WTC11 (cell line): ENCODE results near the gene ZNF581. TPM values are rescaled to one million over a fixed set of nuclear protein-coding genes. Genes with fewer than 3 reads are reported as not detected.

ENCODE experiments used
- ATAC-seq: fragments of 200-7000 bp; cut with Tn5 transposase; 2 replicates; pipeline ENCODE4 v1.10.0; 2021; ENCODE audit warnings: mild to moderate bottlenecking, moderate library complexity
- CTCF ChIA-PET: fragments of 300-600 bp; sonication (Branson Sonifier 250); formaldehyde crosslinking; loops from one replicate; lab custom pipeline; 2021; ENCODE audit warnings: antibody characterized with exemption; lab: Charles Lee
- POLR2A ChIA-PET: fragments of 350-600 bp; sonication (Branson Sonifier 250); formaldehyde crosslinking; loops from one replicate; lab custom pipeline; 2021; ENCODE audit warnings: antibody characterized with exemption; lab: Charles Lee
- DNase-seq: peaks from one replicate; pipeline ENCODE4 v3.0.0; 2021; ENCODE audit warnings: low spot score
- H3K27ac Mint-ChIP-seq: 2 replicates; pipeline ENCODE4 v1.8.0; 2021; ENCODE audit warnings: mixed read lengths
- H3K27me3 Mint-ChIP-seq: 2 replicates; pipeline ENCODE4 v1.8.0; 2021; ENCODE audit warnings: low read depth, mild to moderate bottlenecking, moderate library complexity, mixed read lengths
- H3K36me3 Mint-ChIP-seq: 2 replicates; pipeline ENCODE4 v1.8.0; 2021; ENCODE audit warnings: mixed read lengths
- H3K4me1 Mint-ChIP-seq: 2 replicates; pipeline ENCODE4 v1.8.0; 2022; ENCODE audit warnings: mixed read lengths
- H3K4me3 Mint-ChIP-seq: 2 replicates; pipeline ENCODE4 v1.8.0; 2021; ENCODE audit warnings: mild to moderate bottlenecking, moderate library complexity, mixed read lengths
- H3K9me3 Mint-ChIP-seq: 2 replicates; pipeline ENCODE4 v1.8.0; 2021; ENCODE audit warnings: mixed read lengths
- AFF4 ChIP-seq: sonication (generic); formaldehyde crosslinking; IDR thresholded peaks from 2 replicates; pipeline ENCODE4 v1.8.1; 2023; ENCODE audit warnings: mild to moderate bottlenecking, missing genetic modification reagents, borderline replicate concordance
- AR ChIP-seq: fragments of 250-450 bp; sonication (Bioruptor Pico); IDR thresholded peaks from 2 replicates; pipeline ENCODE4 v1.9.0; 2021; ENCODE audit warnings: mild to moderate bottlenecking
- ATF2 ChIP-seq: sonication (generic); formaldehyde crosslinking; IDR thresholded peaks from 2 replicates; pipeline ENCODE4 v1.8.1; 2022; ENCODE audit warnings: low read depth, missing genetic modification reagents, borderline replicate concordance
- CDX4 ChIP-seq: fragments of 250-450 bp; sonication (Bioruptor Pico); IDR thresholded peaks from 2 replicates; pipeline ENCODE4 v1.9.0; 2021; ENCODE audit warnings: moderate library complexity, mild to moderate bottlenecking, inconsistent platforms, borderline replicate concordance
- E2F4 ChIP-seq: sonication (generic); formaldehyde crosslinking; IDR thresholded peaks from 2 replicates; pipeline ENCODE4 v1.8.1; 2022; ENCODE audit warnings: low read depth, mild to moderate bottlenecking, moderate library complexity, missing genetic modification reagents, borderline replicate concordance
- EMX1 ChIP-seq: fragments of 250-450 bp; sonication (Bioruptor Pico); IDR thresholded peaks from 2 replicates; pipeline ENCODE4 v1.8.0; 2021; ENCODE audit warnings: mild to moderate bottlenecking
- ETV6 ChIP-seq: sonication (generic); formaldehyde crosslinking; IDR thresholded peaks from 2 replicates; pipeline ENCODE4 v1.8.1; 2022; ENCODE audit warnings: mild to moderate bottlenecking, missing genetic modification reagents
- FOXJ3 ChIP-seq: sonication (generic); formaldehyde crosslinking; IDR thresholded peaks from 2 replicates; pipeline ENCODE4 v1.9.0; 2021; ENCODE audit warnings: missing genetic modification reagents, mild to moderate bottlenecking, borderline replicate concordance
- FOXP4 ChIP-seq: sonication (generic); formaldehyde crosslinking; IDR thresholded peaks from 2 replicates; pipeline ENCODE4 v1.8.0; 2022; ENCODE audit warnings: mild to moderate bottlenecking, missing genetic modification reagents
- GRHL2 ChIP-seq: fragments of 250-450 bp; sonication (Bioruptor Pico); IDR thresholded peaks from 2 replicates; pipeline ENCODE4 v1.8.0; 2022; ENCODE audit warnings: mild to moderate bottlenecking, moderate library complexity; ENCODE audit not compliant: insufficient replicate concordance, severe bottlenecking
- GTF2I ChIP-seq: fragments of 250-450 bp; sonication (Bioruptor Pico); conservative IDR thresholded peaks from 2 replicates; pipeline ENCODE4 v1.4.0; 2021; ENCODE audit warnings: mild to moderate bottlenecking
- JAZF1 ChIP-seq: fragments of 250-450 bp; sonication (Bioruptor Pico); IDR thresholded peaks from 2 replicates; pipeline ENCODE4 v1.9.0; 2021; ENCODE audit warnings: moderate library complexity, mild to moderate bottlenecking, inconsistent platforms
- JUN ChIP-seq: sonication (generic); formaldehyde crosslinking; IDR thresholded peaks from 2 replicates; pipeline ENCODE4 v1.8.0; 2023; ENCODE audit warnings: mild to moderate bottlenecking, missing genetic modification reagents
- MAX ChIP-seq: sonication (generic); formaldehyde crosslinking; IDR thresholded peaks from 2 replicates; pipeline ENCODE4 v1.8.0; 2022; ENCODE audit warnings: mild to moderate bottlenecking, missing genetic modification reagents
- NR1H2 ChIP-seq: sonication (generic); formaldehyde crosslinking; IDR thresholded peaks from 2 replicates; pipeline ENCODE4 v1.9.0; 2021; ENCODE audit warnings: mild to moderate bottlenecking, moderate library complexity, missing genetic modification reagents
- NR3C1 ChIP-seq: sonication (generic); formaldehyde crosslinking; conservative IDR thresholded peaks from 2 replicates; pipeline ENCODE4 v1.8.1; 2023; ENCODE audit warnings: low read depth, mild to moderate bottlenecking, missing genetic modification reagents
- RELA ChIP-seq: sonication (generic); formaldehyde crosslinking; IDR thresholded peaks from 2 replicates; pipeline ENCODE4 v1.8.1; 2022; ENCODE audit warnings: missing genetic modification reagents, mild to moderate bottlenecking, borderline replicate concordance
- RORB ChIP-seq: fragments of 250-450 bp; sonication (Bioruptor Pico); IDR thresholded peaks from 2 replicates; pipeline ENCODE4 v1.9.0; 2021; ENCODE audit warnings: mild to moderate bottlenecking
- SMAD3 ChIP-seq: sonication (generic); formaldehyde crosslinking; IDR thresholded peaks from 2 replicates; pipeline ENCODE4 v1.8.0; 2022; ENCODE audit warnings: missing genetic modification reagents, mild to moderate bottlenecking, borderline replicate concordance
- SMAD4 ChIP-seq: sonication (generic); formaldehyde crosslinking; IDR thresholded peaks from 2 replicates; pipeline ENCODE4 v1.8.0; 2022; ENCODE audit warnings: mild to moderate bottlenecking, missing genetic modification reagents
- SP1 ChIP-seq: sonication (generic); formaldehyde crosslinking; conservative IDR thresholded peaks from 2 replicates; pipeline ENCODE4 v1.8.1; 2022; ENCODE audit warnings: missing genetic modification reagents
- ZBTB21 ChIP-seq: sonication (generic); formaldehyde crosslinking; IDR thresholded peaks from 2 replicates; pipeline ENCODE4 v1.8.1; 2023; ENCODE audit warnings: mild to moderate bottlenecking, missing genetic modification reagents, borderline replicate concordance
- ZNF396 ChIP-seq: fragments of 250-450 bp; sonication (Bioruptor Pico); IDR thresholded peaks from 2 replicates; pipeline ENCODE4 v1.8.0; 2021; ENCODE audit warnings: mild to moderate bottlenecking, moderate library complexity, borderline replicate concordance
- ZNF671 ChIP-seq: fragments of 250-450 bp; sonication (Bioruptor Pico); IDR thresholded peaks from 2 replicates; pipeline ENCODE4 v1.8.0; 2021; ENCODE audit warnings: mild to moderate bottlenecking
- total RNA-seq: library from RNA; stranded (reverse); gene quantifications from 3 replicates; pipeline ENCODE4 v1.2.3, GENCODE V29; 2021

Gene ZNF581
- total RNA-seq, 1 experiment from 2014 or later, result 100 TPM

GRCh38 chr19:55676889-55677505, 33.5 kb downstream of the ZNF581 start:
- TF ChIP-seq RORB (CRISPR knock-in tag) (no peak), ETV6 (CRISPR knock-in tag) (no peak), FOXP4 (CRISPR knock-in tag) (no peak), SMAD4 (CRISPR knock-in tag) (no peak), AR (CRISPR knock-in tag) (no peak), FOXJ3 (CRISPR knock-in tag) (no peak), ZBTB21 (CRISPR knock-in tag) (no peak), GRHL2 (CRISPR knock-in tag) (no peak), SP1 (CRISPR knock-in tag) (no peak), JUN (no peak), CDX4 (CRISPR knock-in tag) (no peak), ZNF396 (CRISPR knock-in tag) (no peak), MAX (CRISPR knock-in tag) (no peak), ZNF671 (CRISPR knock-in tag) (no peak), ATF2 (CRISPR knock-in tag) (no peak), NR3C1 (CRISPR knock-in tag) (no peak), EMX1 (no peak), SMAD3 (CRISPR knock-in tag) (no peak)
- H3K36me3 Mint-ChIP-seq, result peaks cover 35% of the 10 kb centered on the region
- H3K27me3 Mint-ChIP-seq, result no peaks in the 10 kb centered on the region
- ChIA-PET CTCF (no interaction called here), POLR2A (no interaction called here)
- H3K9me3 Mint-ChIP-seq, result no peaks in the 10 kb centered on the region
- ATAC-seq, result no peak
- H3K4me3 Mint-ChIP-seq, result peak overlapping the region; percentile 98
- no peak overlapping the region; the same call in 1 of the 2 replicates for H3K27ac Mint-ChIP-seq
- peaks cover 32% of the 10 kb centered on the region for H3K4me1 Mint-ChIP-seq
- no peak for DNase-seq

GRCh38 chr19:55677572-55678028, 34.2 kb downstream of the ZNF581 start:
- Mint-ChIP-seq H3K27ac (peak overlapping the region; percentile 58), H3K36me3 (peaks cover 33% of the 10 kb centered on the region), H3K9me3 (no peaks in the 10 kb centered on the region), H3K27me3 (no peaks in the 10 kb centered on the region), H3K4me1 (peaks cover 27% of the 10 kb centered on the region), H3K4me3 (no peak overlapping the region)
- no peak for DNase-seq
- ATAC-seq, result no peak
- ChIA-PET CTCF (no interaction called here), POLR2A (no interaction called here)
- TF ChIP-seq RELA (CRISPR knock-in tag) (no peak), GTF2I (CRISPR knock-in tag) (no peak), ETV6 (CRISPR knock-in tag) (no peak), E2F4 (no peak), AFF4 (no peak), NR1H2 (CRISPR knock-in tag) (no peak), JAZF1 (CRISPR knock-in tag) (no peak)
